HuH-7 (cell line): ENCODE results near the gene C9orf43.
A peak's percentile ranks its signal among the peaks of the same experiment; 100 is the strongest.
"Not testable (repeated sequence)": the region's sequence is repeated elsewhere in the genome, so short reads cannot be mapped to it uniquely, and the experiment has no call there.

ENCODE experiments used
- DNase-seq: peaks from one replicate; pipeline ENCODE4 v3.0.0; 2011; ENCODE audit warnings: low spot score

The C9orf43 gene, protein sequence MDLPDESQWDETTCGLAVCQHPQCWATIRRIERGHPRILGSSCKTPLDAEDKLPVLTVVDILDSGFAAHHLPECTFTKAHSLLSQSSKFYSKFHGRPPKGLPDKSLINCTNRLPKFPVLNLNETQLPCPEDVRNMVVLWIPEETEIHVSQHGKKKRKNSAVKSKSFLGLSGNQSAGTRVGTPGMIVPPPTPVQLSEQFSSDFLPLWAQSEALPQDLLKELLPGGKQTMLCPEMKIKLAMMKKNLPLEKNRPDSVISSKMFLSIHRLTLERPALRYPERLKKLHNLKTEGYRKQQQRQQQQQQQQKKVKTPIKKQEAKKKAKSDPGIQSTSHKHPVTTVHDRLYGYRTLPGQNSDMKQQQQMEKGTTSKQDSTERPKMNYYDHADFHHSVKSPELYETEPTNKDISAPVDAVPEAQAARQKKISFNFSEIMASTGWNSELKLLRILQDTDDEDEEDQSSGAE

GRCh38 chr9:113410207-113410864, at the start of gene C9orf43, which contains the start of gene POLE3:
Gene C9orf43 (plus strand): TSS chr9:113410747. CDS start chr9:113413494, 2,747 bp downstream.
Gene POLE3 (minus strand): TSS chr9:113410675. CDS start chr9:113410293, 382 bp downstream.
- peak; percentile 87 for DNase-seq

GRCh38 chr9:113361304-113362018, 49.1 kb upstream of the C9orf43 start:
- no peak for DNase-seq

GRCh38 chr9:113363336-113363735, 47.2 kb upstream of the C9orf43 start:
- DNase-seq = no peak

DNA sequence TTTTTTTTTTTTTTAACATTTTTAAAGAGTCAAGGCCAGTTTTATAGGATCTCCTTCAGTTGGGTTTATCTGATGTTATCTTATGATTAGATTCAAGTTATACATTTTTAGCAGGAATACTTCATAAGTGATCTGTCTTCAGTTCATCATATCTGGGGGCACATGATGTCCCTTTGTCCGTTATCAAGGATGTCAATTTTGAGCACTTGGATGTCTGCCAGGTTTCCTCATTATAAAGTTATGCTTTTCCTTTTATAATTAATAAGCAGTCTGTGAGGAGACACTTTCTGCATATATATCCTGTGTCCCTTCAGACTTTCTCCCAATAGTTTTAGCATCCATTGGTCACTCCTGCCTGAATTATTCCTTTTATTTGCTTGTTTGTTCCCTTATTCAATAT, 45.6 kb upstream of the C9orf43 start:
- DNase-seq = no peak

DNA sequence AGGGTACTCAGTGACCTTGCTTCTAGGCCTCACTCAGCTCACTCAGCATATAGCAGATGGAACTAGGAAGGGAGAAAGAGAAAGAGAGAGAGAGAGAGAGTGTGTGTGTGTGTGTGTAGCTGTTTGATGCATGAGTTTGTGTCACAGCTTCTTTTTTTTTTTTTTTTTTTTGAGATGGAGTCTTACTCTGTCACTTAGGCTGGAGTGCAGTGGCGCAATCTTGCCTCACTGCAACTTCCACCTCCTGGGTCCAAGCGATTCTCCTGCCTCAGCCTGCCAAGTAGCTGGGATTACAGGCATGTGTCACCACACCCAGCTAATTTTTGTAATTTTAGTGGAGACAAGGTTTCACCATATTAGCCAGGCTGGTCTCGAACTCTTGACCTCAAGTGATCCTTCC, 44.9 kb upstream of the C9orf43 start:
- not testable (repeated sequence) for DNase-seq

DNA sequence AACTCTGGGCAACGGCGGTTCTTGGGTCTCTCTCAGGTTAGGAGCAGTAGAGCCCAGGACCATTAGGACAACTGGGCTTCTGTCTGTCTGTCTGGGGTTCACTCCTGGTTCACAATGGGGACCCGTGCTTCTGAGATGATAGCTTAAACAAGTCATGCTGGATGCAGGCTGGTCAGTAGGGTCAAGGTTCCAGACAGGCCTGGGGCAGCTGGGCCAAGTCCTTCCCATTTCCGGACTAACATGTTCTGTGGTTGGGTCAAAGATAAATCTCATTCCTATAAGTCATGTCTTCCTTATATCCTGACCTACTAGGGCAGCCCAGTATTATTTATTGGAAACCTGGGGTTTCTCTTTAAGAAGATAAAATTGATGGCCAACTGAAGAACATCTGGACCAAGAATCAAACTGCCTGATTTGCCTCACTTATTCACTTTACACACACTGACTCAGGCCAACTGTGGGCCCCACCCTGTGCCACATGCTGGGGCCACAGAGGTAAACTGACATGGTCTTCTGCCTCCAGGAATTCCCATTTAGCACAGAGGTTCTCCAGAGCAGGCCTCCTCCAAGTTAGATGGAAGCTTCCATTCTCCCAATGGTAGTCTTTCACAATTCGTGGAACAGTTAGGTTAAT, 42.1 kb upstream of the C9orf43 start:
- no peak for DNase-seq

DNA sequence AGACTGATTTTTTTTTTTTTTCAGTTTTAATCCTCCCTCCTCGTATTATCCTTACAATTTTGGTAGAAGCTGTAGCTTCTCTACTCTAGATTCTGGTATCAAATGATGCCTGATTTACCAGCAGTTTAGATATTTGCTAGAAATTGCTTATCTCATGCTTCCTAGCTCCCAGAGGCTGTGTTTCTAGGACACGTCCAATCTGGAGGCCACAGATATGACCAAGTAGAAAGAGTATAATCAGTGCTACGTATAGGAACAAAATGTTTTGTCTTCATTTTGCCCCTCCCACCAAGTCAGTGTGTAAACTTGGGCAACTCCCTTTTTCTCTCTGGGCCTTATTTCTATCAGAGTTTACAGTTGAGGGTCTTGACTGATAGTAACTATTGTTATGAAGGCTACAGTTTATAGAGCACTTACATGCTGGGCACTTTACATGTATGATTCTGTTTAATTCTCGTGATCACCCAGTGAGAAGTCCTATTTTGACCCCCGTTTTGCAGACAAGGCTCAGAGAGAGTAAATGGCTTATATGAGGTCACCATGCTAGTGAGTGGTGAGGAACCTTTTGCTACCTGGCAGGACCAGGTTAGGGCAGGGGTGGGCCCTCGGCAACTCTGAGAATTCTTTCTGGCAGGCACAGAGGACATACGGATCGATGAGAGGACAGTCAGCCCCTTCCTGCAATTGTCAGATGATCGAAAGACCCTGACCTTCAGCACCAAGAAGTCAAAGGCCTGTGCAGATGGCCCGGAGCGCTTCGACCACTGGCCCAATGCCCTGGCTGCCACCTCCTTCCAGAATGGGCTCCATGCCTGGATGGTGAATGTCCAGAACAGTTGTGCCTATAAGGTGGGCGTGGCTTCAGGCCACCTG, 41.3 kb upstream of the C9orf43 start:
- DNase-seq = no peak

DNA sequence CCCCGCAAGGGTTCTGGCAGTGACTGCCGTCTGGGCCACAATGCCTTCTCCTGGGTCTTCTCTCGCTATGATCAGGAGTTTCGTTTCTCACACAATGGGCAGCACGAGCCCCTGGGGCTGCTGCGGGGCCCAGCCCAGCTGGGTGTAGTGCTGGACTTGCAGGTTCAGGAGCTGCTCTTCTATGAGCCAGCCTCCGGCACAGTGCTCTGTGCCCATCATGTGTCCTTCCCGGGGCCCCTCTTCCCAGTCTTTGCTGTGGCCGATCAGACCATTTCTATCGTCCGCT, 40.7 kb upstream of the C9orf43 start:
- no peak for DNase-seq

DNA sequence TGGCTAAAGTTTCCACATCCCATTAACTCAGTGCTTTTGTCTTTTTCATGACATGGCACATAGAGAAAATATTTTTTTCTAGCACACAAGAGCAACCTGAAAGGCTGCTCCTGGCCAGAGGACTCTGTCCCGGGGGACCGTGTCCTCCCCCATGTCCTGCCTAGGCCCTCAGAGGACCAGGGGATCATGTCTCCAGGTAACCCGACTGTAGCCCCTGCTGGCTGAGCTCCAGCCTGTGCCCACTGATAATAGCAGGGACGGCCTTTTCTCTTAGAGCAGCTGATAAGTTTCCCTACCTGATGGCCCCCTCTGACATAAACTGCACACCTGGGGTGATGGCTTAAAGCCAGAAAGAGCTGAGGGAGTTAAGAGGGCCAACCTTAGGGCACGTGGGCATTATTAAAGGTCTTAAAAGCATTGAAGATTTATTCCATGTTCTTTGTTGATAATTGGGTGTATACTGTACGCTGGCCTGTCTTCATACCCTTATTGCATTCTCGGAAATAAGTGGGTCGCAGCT, 39.7 kb upstream of the C9orf43 start:
- DNase-seq = no peak

- no peak for DNase-seq
Measured at GRCh38 chr9:113372059-113372458, 38.5 kb upstream of the C9orf43 start.

DNA sequence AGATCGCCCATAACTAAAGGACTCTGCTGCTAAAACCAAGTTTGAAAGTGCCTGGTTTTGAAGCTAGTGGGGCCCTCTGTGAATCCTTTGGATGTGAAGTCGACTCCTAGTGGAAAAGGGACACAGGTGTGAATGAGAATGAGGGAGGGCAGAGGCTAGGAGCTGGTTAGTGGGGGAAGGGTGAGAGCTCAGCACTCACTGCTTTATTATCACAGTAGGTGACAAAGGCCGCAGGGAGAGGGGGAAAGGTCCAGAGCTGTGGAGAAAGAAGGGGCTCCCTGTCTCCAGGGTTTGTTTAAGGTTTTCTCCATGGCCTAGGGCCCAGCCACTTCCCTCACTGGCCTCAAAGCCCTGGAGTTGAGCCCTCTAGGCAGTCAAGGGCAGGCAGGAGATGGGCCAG, 37.3 kb upstream of the C9orf43 start:
- no peak for DNase-seq

DNA sequence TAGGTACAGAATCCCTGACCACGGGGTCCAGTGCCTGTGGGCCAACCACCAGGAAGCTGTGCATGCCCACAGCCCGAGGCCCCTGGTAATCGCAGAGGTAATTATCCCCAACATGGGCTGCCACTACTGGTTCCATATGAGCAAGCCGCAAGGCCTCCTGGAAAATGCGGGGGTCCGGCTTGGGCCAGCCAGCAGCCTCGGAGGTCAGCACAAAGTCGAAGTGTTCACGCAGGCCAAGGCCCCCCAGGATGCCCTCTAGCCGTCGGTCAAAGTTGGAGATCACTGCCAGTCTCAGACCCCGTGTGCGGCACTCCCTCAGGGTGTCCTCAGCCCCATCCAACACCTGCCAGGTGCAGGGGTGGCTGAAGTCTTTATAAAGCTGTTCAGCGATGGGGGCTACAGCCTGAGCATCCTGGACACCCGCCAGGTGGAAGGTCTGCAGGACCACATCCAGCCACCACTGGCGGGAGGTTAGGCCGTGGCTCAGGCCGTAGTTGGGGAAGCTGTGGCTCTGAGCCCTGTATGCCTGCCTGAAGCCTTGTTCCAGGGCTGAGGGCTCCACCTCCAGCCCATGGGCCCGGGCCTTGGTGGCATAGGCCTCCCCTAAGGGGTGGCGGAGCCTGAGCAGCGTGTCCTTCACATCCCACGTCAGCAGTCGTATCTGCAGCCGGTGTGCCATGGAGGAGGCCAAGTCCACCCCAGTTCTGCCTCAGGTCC, 36.7 kb upstream of the C9orf43 start:
- no peak for DNase-seq

GRCh38 chr9:113375057-113376023, 35.2 kb upstream of the C9orf43 start:
- DNase-seq = no peak

- peak; percentile 84 for DNase-seq
Measured at GRCh38 chr9:113376634-113377567, 33.6 kb upstream of the C9orf43 start, which contains the start of gene HDHD3. Gene HDHD3 (minus strand): TSS chr9:113376986. CDS start chr9:113374354, 2,632 bp downstream.

- DNase-seq = not testable (repeated sequence)
Measured at GRCh38 chr9:113379094-113379828, 31.3 kb upstream of the C9orf43 start.

GRCh38 chr9:113379829-113380210, 30.7 kb upstream of the C9orf43 start:
- DNase-seq = not testable (repeated sequence)

GRCh38 chr9:113380869-113381378, 29.6 kb upstream of the C9orf43 start:
- DNase-seq = no peak
